PC-3 (cell line): ENCODE measurements around the gene TBC1D5. TPM values are rescaled to one million over a fixed set of nuclear protein-coding genes. Genes with fewer than 3 reads are reported as not detected.

Experiments used
- ATAC-seq: fragments of 200-7000 bp; cut with Tn5 transposase; 2 replicates; pipeline ENCODE4 v1.9.1; 2020; ENCODE audit warnings: mild to moderate bottlenecking, moderate library complexity
- BruUV-seq: library from RNA; stranded (reverse); fragments of 400-500 nt; replicated peaks from 2 replicates; lab custom pipeline; 2021; lab: Mats Ljungman, UMichigan
- CTCF ChIA-PET: fragments of 300-600 bp; sonication (Branson Sonifier 250); formaldehyde crosslinking; loops from one replicate; lab custom pipeline; 2022; ENCODE audit warnings: antibody characterized with exemption; lab: Charles Lee
- POLR2A ChIA-PET: fragments of 300-600 bp; sonication (Branson Sonifier 250); formaldehyde crosslinking; loops from one replicate; lab custom pipeline; 2022; ENCODE audit warnings: antibody characterized with exemption; ENCODE audit not compliant: unreplicated experiment; lab: Charles Lee
- DNase-seq: peaks from one replicate; pipeline ENCODE4 v3.0.0-alpha.2; 2015
- H2AFZ ChIP-seq: fragments of 300-600 bp; sonication (generic); 2 replicates; pipeline ENCODE4 v1.6.0; 2016; ENCODE audit warnings: antibody characterized with exemption, low read length
- H3F3A ChIP-seq: fragments of 300-600 bp; sonication (generic); one replicate; pipeline ENCODE4 v1.6.0; 2017; ENCODE audit warnings: antibody characterized with exemption, low read length, control low read depth, mild to moderate bottlenecking; ENCODE audit not compliant: unreplicated experiment
- H3K27ac ChIP-seq: fragments of 300-600 bp; sonication (generic); 2 replicates; pipeline ENCODE4 v1.5.1; 2016; ENCODE audit warnings: mild to moderate bottlenecking, low read length
- H3K27me3 ChIP-seq: fragments of 300-600 bp; sonication (generic); 2 replicates; pipeline ENCODE4 v1.6.1; 2016; ENCODE audit warnings: low read length, mixed read lengths
- H3K36me3 ChIP-seq: fragments of 300-600 bp; sonication (generic); 2 replicates; pipeline ENCODE4 v1.6.1; 2016; ENCODE audit warnings: low read depth, mixed run types, low read length, mixed read lengths
- H3K4me1 ChIP-seq: fragments of 300-600 bp; sonication (generic); 2 replicates; pipeline ENCODE4 v1.5.1; 2016; ENCODE audit warnings: low read length; ENCODE audit not compliant: insufficient read depth
- H3K4me2 ChIP-seq: fragments of 300-600 bp; sonication (generic); 2 replicates; pipeline ENCODE4 v1.6.0; 2016; ENCODE audit warnings: low read length
- H3K4me3 ChIP-seq: fragments of 300-600 bp; sonication (generic); 2 replicates; pipeline ENCODE4 v1.5.1; 2016; ENCODE audit warnings: mild to moderate bottlenecking, low read length, mixed read lengths
- H3K79me2 ChIP-seq: fragments of 300-600 bp; sonication (generic); 2 replicates; pipeline ENCODE4 v1.6.1; 2017; ENCODE audit warnings: low read length, mixed read lengths
- H3K9ac ChIP-seq: fragments of 300-600 bp; sonication (generic); 2 replicates; pipeline ENCODE4 v1.6.0; 2016; ENCODE audit warnings: mild to moderate bottlenecking, low read length
- H3K9me2 ChIP-seq: fragments of 300-600 bp; sonication (generic); replicated peaks from 2 replicates; pipeline ENCODE4 v1.6.1; 2016; ENCODE audit warnings: mixed run types, low read length, mixed read lengths
- H3K9me3 ChIP-seq: fragments of 300-600 bp; sonication (generic); 2 replicates; pipeline ENCODE4 v1.6.1; 2016; ENCODE audit warnings: low read length, mixed read lengths
- H4K20me1 ChIP-seq: fragments of 300-600 bp; sonication (generic); 2 replicates; pipeline ENCODE4 v1.6.1; 2016; ENCODE audit warnings: low read length, mixed read lengths
- CTCF ChIP-seq: fragments of 300-600 bp; sonication (generic); conservative IDR thresholded peaks from 2 replicates; pipeline ENCODE4 v1.5.1; 2017; ENCODE audit warnings: antibody characterized with exemption, low read depth, mild to moderate bottlenecking, low read length
- EZH2 ChIP-seq: fragments of 300-600 bp; sonication (generic); IDR thresholded peaks from one replicate; pipeline ENCODE4 v1.6.1; 2017; ENCODE audit warnings: antibody characterized with exemption, mild to moderate bottlenecking, low read length; ENCODE audit not compliant: unreplicated experiment
- EZH2phosphoT487 ChIP-seq: fragments of 300-600 bp; sonication (generic); IDR thresholded peaks from 2 replicates; pipeline ENCODE4 v1.6.1; 2018; ENCODE audit warnings: mild to moderate bottlenecking, antibody characterized with exemption, low read length, borderline replicate concordance
- intact Hi-C: fragments of 100-400 bp; cut with micrococcal nuclease; formaldehyde crosslinking; loops from 2 replicates; pipeline ENCODE4 v1.9.0; 2023
- total RNA-seq: library from RNA; depleted of rRNA; stranded (reverse); fragments of >200 nt; gene quantifications from 2 replicates; pipeline ENCODE4 v1.2.3, GENCODE V29; 2014

Gene TBC1D5
- total RNA-seq, 1 experiment from 2014 or later = 54.5 TPM

- POLR2A ChIA-PET = no interaction called here
Measured at GRCh38 chr3:17234382-17234781, 508.0 kb downstream of the TBC1D5 start.

GRCh38 chr3:17233398-17233800, 509.0 kb downstream of the TBC1D5 start:
- ChIA-PET POLR2A (no interaction called here), CTCF (interaction anchor here (1.0 kb wide), 1 partner anchor 404 kb away, joined by 3 read pairs; no protein-coding TSS in a partner anchor)
- Histone ChIP-seq H3K9me2 (no peaks in the 10 kb centered on the region), H3K4me2 (no peak overlapping the region), H4K20me1 (no peaks in the 10 kb centered on the region), H3K4me1 (peaks cover 18% of the 10 kb centered on the region), H3K79me2 (no peaks in the 10 kb centered on the region), H3K36me3 (no peaks in the 10 kb centered on the region), H3K9ac (no peak overlapping the region), H3K27ac (no peak overlapping the region), H3K4me3 (no peak overlapping the region), H2AFZ (no peak overlapping the region), H3K9me3 (no peaks in the 10 kb centered on the region), H3K27me3 (no peaks in the 10 kb centered on the region), H3F3A (no peaks in the 10 kb centered on the region)
- BruUV-seq = no TSS peak
- ATAC-seq = peak; percentile 99
- peak; percentile 93 for TF ChIP-seq CTCF
- TF ChIP-seq EZH2 = no peak
- DNase-seq = peak; percentile 97
- intact Hi-C loops = loop anchor here (1.0 to 5.0 kb wide), 7 partner anchors 194 to 941 kb away; no protein-coding TSS in a partner anchor

More at GRCh38 chr3:17234382-17234781, 508.0 kb downstream of the TBC1D5 start:
- BruUV-seq = no TSS peak
- no peaks in the 10 kb centered on the region for H3K36me3 ChIP-seq
- TF ChIP-seq EZH2 (no peak), EZH2phosphoT487 (no peak), CTCF (no peak)
- H3K9me2 ChIP-seq = no peaks in the 10 kb centered on the region
- H3K27ac ChIP-seq = no peak overlapping the region
- intact Hi-C loops = loop anchor here (5.0 kb wide), 1 partner anchor 942 kb away; no protein-coding TSS in a partner anchor
- no peak overlapping the region for H3K4me2 ChIP-seq
- DNase-seq (no peak), ATAC-seq (no peak)
- no peaks in the 10 kb centered on the region for H4K20me1 ChIP-seq
- peaks cover 18% of the 10 kb centered on the region for H3K4me1 ChIP-seq
- H3K79me2 ChIP-seq = no peaks in the 10 kb centered on the region
- no peak overlapping the region for H2AFZ ChIP-seq
- H3K27me3 ChIP-seq = no peaks in the 10 kb centered on the region
- CTCF ChIA-PET = no interaction called here
- no peaks in the 10 kb centered on the region for H3F3A ChIP-seq
- H3K9ac ChIP-seq = no peak overlapping the region
- H3K9me3 ChIP-seq = no peaks in the 10 kb centered on the region
- H3K4me3 ChIP-seq = no peak overlapping the region

GRCh38 chr3:17232442-17232841, 510.0 kb downstream of the TBC1D5 start:
- Histone ChIP-seq H3K27me3 (no peaks in the 10 kb centered on the region), H3K79me2 (no peaks in the 10 kb centered on the region), H3K9me3 (no peaks in the 10 kb centered on the region), H3K4me3 (no peak overlapping the region), H4K20me1 (no peaks in the 10 kb centered on the region), H3F3A (no peaks in the 10 kb centered on the region), H3K9me2 (no peaks in the 10 kb centered on the region), H3K27ac (no peak overlapping the region), H3K4me1 (peaks cover 18% of the 10 kb centered on the region), H3K4me2 (0 out of 2 replicates have a peak overlapping the region, but pooled peaks have one; percentile 60), H3K9ac (peak overlapping the region; percentile 5; the same call in 1 of the 2 replicates), H2AFZ (no peak overlapping the region), H3K36me3 (no peaks in the 10 kb centered on the region)
- no TSS peak for BruUV-seq
- ChIA-PET POLR2A (interaction anchor here (0.6 kb wide), 1 partner anchor 346 kb away, joined by 4 read pairs; no protein-coding TSS in a partner anchor), CTCF (interaction anchor here (1.5 kb wide), 1 partner anchor 631 kb away, joined by 6 read pairs; no protein-coding TSS in a partner anchor)
- intact Hi-C loops = loop anchor here (5.0 kb wide), 1 partner anchor 940 kb away; no protein-coding TSS in a partner anchor
- no peak for TF ChIP-seq EZH2phosphoT487
- TF ChIP-seq EZH2 = no peak
- TF ChIP-seq CTCF = no peak
- no peak for ATAC-seq
- DNase-seq = no peak
